Heart left ventricle (tissue), 13 donors: ENCODE data around the gene TPRN.

ENCODE experiments used
- CTCF ChIP-seq, 12 donors: fragments of 200-600 bp; sonication (generic) in 4 of 12; IDR thresholded peaks; one replicate each; pipeline versions ENCODE4 v1.5.0 to v1.8.0; 2018 to 2022; ENCODE audit warnings: antibody characterized with exemption in 12 of 12, mild to moderate bottlenecking in 5 of 12
- POLR2A ChIP-seq, 2 donors: fragments of 450-650 bp; IDR thresholded peaks; one replicate each; pipeline ENCODE4 v1.6.1; 2017; ENCODE audit warnings: antibody characterized with exemption in 2 of 2, mild to moderate bottlenecking in 2 of 2, moderate library complexity in 2 of 2
- donor health status: ischemic (EF 13 %, LVEDD 7.1; RV severe dilation, severe dysfunction).
- donor health status: DM: no; HTN: yes; CAD: no.
- donor health status: DM: no; HTN: no; CAD: no.
- donor health status: ischemic (EF 25% LVEDD 6.9; RV normal size, moderate dysfunction).
- donor health status: ischemic (EF 25% LVEDD 5.7; RV mildly dilated, moderate dysfunction).
- donor health status: ischemic (EF 35%, LVEDD 5.7; RV mildly dilated, moderate dysfunction).
- donor health status: nonischemic (EF 11% LVEDD 7.7; RV severe dilation, severe dysfunction).
- donor health status: DM: yes; HTN: yes; CAD: no.
- donor health status: PGD.
- donor health status: ischemic (EF 29% LVEDD 5.4; RV normal size, mild dysfunction).
- donor health status: nonischemic (EF 23%, LVEDD 6.1; RV moderate dilation, normal function).

DNA sequence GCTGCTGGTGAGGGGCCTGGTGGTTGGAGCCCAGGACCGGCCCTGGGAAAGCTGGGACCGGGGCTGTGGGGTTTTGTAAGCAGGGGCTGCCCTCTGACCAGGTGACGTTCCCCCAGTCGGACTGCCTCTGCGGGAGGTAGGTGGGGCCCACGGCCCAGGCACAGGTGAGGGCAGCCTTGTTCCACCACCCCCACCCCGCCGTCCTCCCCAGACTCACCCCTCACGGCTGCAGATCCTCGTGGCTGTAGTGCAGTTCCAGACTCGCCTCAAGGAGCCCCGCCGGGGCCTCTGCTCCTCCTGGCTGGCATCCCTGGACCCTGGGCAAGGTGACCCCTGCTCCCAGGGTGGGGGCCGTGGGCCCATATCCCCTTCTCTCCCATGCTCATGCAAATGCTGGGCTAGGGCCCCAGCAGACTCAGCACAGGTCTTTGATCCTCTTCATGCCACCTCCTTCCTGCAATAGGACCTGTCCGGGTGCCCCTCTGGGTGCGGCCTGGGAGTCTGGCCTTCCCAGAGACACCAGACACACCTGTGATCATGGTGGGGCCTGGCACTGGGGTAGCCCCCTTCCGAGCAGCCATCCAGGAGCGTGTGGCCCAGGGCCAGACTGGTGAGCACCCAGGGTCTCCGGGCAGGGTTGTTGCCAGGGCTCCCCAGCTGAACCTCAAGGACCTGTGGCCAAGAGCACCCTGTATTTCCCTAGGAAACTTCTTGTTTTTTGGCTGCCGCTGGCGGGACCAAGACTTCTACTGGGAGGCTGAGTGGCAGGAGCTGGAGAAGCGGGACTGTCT is 14.8 kb upstream of the TPRN start:
- TF ChIP-seq POLR2A (IDR thresholded peaks at IDR 0.05) (no peak), CTCF (IDR thresholded peaks at IDR 0.05) (no peak)
